Fibroblast of lung (primary cell): ENCODE results near the gene BRCA2. TPM values are rescaled to one million over a fixed set of nuclear protein-coding genes. Genes with fewer than 3 reads are reported as not detected.

ENCODE experiments used
- DNase-seq, 2 donors: peaks; one replicate each; pipeline versions ENCODE4 v3.0.0 to v3.0.0-alpha.2; 2010; ENCODE audit warnings: low read depth in 2 of 2
- H2AFZ ChIP-seq: 2 replicates; pipeline ENCODE4 v1.5.1; 2012; ENCODE audit warnings: low read length, control low read depth, inconsistent platforms
- H3K27ac ChIP-seq: 2 replicates; pipeline ENCODE4 v1.5.1; 2011; ENCODE audit warnings: low read length, control low read depth; ENCODE audit not compliant: insufficient read depth
- H3K27me3 ChIP-seq: 2 replicates; pipeline ENCODE4 v1.5.1; 2011; ENCODE audit warnings: mild to moderate bottlenecking, low read length; ENCODE audit not compliant: control insufficient read depth, insufficient read depth
- H3K36me3 ChIP-seq: 2 replicates; pipeline ENCODE4 v1.5.1; 2011; ENCODE audit warnings: low read length; ENCODE audit not compliant: control insufficient read depth, insufficient read depth
- H3K4me1 ChIP-seq: 2 replicates; pipeline ENCODE4 v1.5.1; 2011; ENCODE audit warnings: low read length; ENCODE audit not compliant: control insufficient read depth, insufficient read depth; ENCODE audit errors: extremely low read depth
- H3K4me2 ChIP-seq: 2 replicates; pipeline ENCODE4 v1.5.1; 2011; ENCODE audit warnings: low read length, control low read depth; ENCODE audit not compliant: insufficient read depth; ENCODE audit errors: extremely low read depth
- H3K4me3 ChIP-seq, 4 experiments: fragments of 200-600 bp in 1 of 4; sonication (generic) in 1 of 4; replicated peaks in 1 of 4; 2 replicates each; pipeline ENCODE4 v1.5.1; 2011 to 2016; ENCODE audit warnings: low read length in 4 of 4, low read depth in 3 of 4, mild to moderate bottlenecking in 3 of 4, control low read depth in 2 of 4, inconsistent platforms in 1 of 4, mixed read lengths in 1 of 4; ENCODE audit not compliant: insufficient read depth in 1 of 4; ENCODE audit errors: control extremely low read depth in 1 of 4
- H3K79me2 ChIP-seq: 2 replicates; pipeline ENCODE4 v1.5.1; 2012; ENCODE audit warnings: mild to moderate bottlenecking, low read length, inconsistent platforms; ENCODE audit not compliant: control insufficient read depth, insufficient read depth
- H3K9ac ChIP-seq: 2 replicates; pipeline ENCODE4 v1.5.1; 2011; ENCODE audit warnings: mild to moderate bottlenecking, low read length, control low read depth; ENCODE audit not compliant: insufficient read depth
- H3K9me3 ChIP-seq: 2 replicates; pipeline ENCODE4 v1.5.1; 2012; ENCODE audit warnings: low read depth, low read length; ENCODE audit not compliant: control insufficient read depth, insufficient read depth
- H4K20me1 ChIP-seq: 2 replicates; pipeline ENCODE4 v1.5.1; 2011; ENCODE audit warnings: low read length; ENCODE audit not compliant: control insufficient read depth, insufficient read depth; ENCODE audit errors: extremely low read depth
- CTCF ChIP-seq, 2 donors: IDR thresholded peaks in 1 of 2; conservative IDR thresholded peaks in 1 of 2; 1 replicate in 1 of 2; 2 replicates in 1 of 2; pipeline ENCODE4 v1.5.1; 2011 to 2012; ENCODE audit warnings: low read length in 2 of 2, control low read depth in 1 of 2, inconsistent platforms in 1 of 2, low read depth in 1 of 2, mild to moderate bottlenecking in 1 of 2
- EZH2 ChIP-seq: IDR thresholded peaks from 2 replicates; pipeline ENCODE4 v1.5.1; 2012; ENCODE audit warnings: low read length, control low read depth, mild to moderate bottlenecking; ENCODE audit errors: missing control alignments
- polyA plus RNA-seq, 2 donors: library from polyadenylated mRNA; depleted of rRNA in 1 of 2; stranded (reverse) in 1 of 2; unstranded in 1 of 2; fragments of >200 nt; gene quantifications; 2 replicates each; pipeline ENCODE4 v1.2.1, GENCODE V29; 2011 to 2012; ENCODE audit warnings: missing spikeins in 1 of 2
- total RNA-seq: library from RNA; depleted of rRNA; stranded (reverse); fragments of >200 nt; gene quantifications from 2 replicates; pipeline ENCODE4 v1.2.1, GENCODE V29; 2014

BRCA2 gene
- total and polyA plus RNA-seq, 2 donors (not counting 1 experiment from before 2014, with no cell fraction given) = 2.0 to 4.5 TPM

- H3K27ac ChIP-seq = no peak overlapping the region
- H3K79me2 ChIP-seq = no peaks in the 10 kb centered on the region
- no peaks in the 10 kb centered on the region for H3K36me3 ChIP-seq
- no peak overlapping the region for H3K4me3 ChIP-seq
- no peak overlapping the region for H3K4me2 ChIP-seq
- TF ChIP-seq CTCF (conservative IDR thresholded peaks at IDR 0.05 in 1 of 2, IDR thresholded peaks at IDR 0.05 in 1 of 2; ENCODE audit: low read depth in 1 of 2, low read length in 2 of 2) (no peak), EZH2 (no peak)
- no peak overlapping the region for H2AFZ ChIP-seq
- no peaks in the 10 kb centered on the region for H4K20me1 ChIP-seq
- no peaks in the 10 kb centered on the region for H3K4me1 ChIP-seq
- no peaks in the 10 kb centered on the region for H3K9me3 ChIP-seq
- H3K9ac ChIP-seq = no peak overlapping the region
- no peak for DNase-seq
- H3K27me3 ChIP-seq = no peaks in the 10 kb centered on the region
Measured at GRCh38 chr13:32391101-32391619, 75.9 kb downstream of the BRCA2 start.

GRCh38 chr13:32403108-32403507 lies 87.8 kb downstream of the BRCA2 start:
- Histone ChIP-seq H3K4me3 (no peak overlapping the region), H3K79me2 (no peaks in the 10 kb centered on the region), H3K27me3 (no peaks in the 10 kb centered on the region), H3K9ac (no peak overlapping the region), H3K4me2 (no peak overlapping the region), H3K36me3 (no peaks in the 10 kb centered on the region), H4K20me1 (no peaks in the 10 kb centered on the region), H3K27ac (no peak overlapping the region), H3K4me1 (no peaks in the 10 kb centered on the region), H2AFZ (no peak overlapping the region), H3K9me3 (no peaks in the 10 kb centered on the region)
- TF ChIP-seq EZH2 (no peak), CTCF (conservative IDR thresholded peaks at IDR 0.05 in 1 of 2, IDR thresholded peaks at IDR 0.05 in 1 of 2; ENCODE audit: low read depth in 1 of 2, low read length in 2 of 2) (no peak)
- no peak for DNase-seq

GRCh38 chr13:32407854-32408253 lies 92.5 kb downstream of the BRCA2 start:
- no peaks in the 10 kb centered on the region for H3K36me3 ChIP-seq
- no peaks in the 10 kb centered on the region for H4K20me1 ChIP-seq
- H3K4me3 ChIP-seq = no peak overlapping the region
- no peak overlapping the region for H3K9ac ChIP-seq
- H3K27ac ChIP-seq = no peak overlapping the region
- DNase-seq = no peak
- H3K79me2 ChIP-seq = no peaks in the 10 kb centered on the region
- H3K9me3 ChIP-seq = no peaks in the 10 kb centered on the region
- TF ChIP-seq CTCF (conservative IDR thresholded peaks at IDR 0.05 in 1 of 2, IDR thresholded peaks at IDR 0.05 in 1 of 2; ENCODE audit: low read depth in 1 of 2, low read length in 2 of 2) = no peak
- TF ChIP-seq EZH2 = no peak
- H3K4me1 ChIP-seq = no peaks in the 10 kb centered on the region
- no peaks in the 10 kb centered on the region for H3K27me3 ChIP-seq
- H2AFZ ChIP-seq = no peak overlapping the region
- H3K4me2 ChIP-seq = no peak overlapping the region
